Mesenchymal stem cell (in vitro differentiated cells and primary cell): Measurements from ENCODE around the gene TMPRSS12.
A peak's percentile ranks its signal among the peaks of the same experiment; 100 is the strongest.

ENCODE experiments used
- DNase-seq: peaks from one replicate; pipeline ENCODE4 v3.0.0-alpha.2; 2013
- H2AFZ ChIP-seq: one replicate; pipeline ENCODE4 v1.6.1; 2013; ENCODE audit warnings: low read depth, mild to moderate bottlenecking, control low read depth, inconsistent platforms, low read length, moderate library complexity
- H2AK5ac ChIP-seq: 2 replicates; pipeline ENCODE4 v1.6.1; 2013; ENCODE audit warnings: low read length, moderate library complexity, mild to moderate bottlenecking, inconsistent platforms; ENCODE audit not compliant: severe bottlenecking
- H2BK120ac ChIP-seq: one replicate; pipeline ENCODE4 v1.6.1; 2013; ENCODE audit warnings: low read depth, mild to moderate bottlenecking, inconsistent platforms, low read length, moderate library complexity
- H2BK12ac ChIP-seq, 2 experiments: one replicate each; pipeline ENCODE4 v1.6.1; 2013; ENCODE audit warnings: inconsistent platforms in 2 of 2, low read length in 2 of 2, mild to moderate bottlenecking in 2 of 2, moderate library complexity in 2 of 2, control low read depth in 1 of 2
- H2BK15ac ChIP-seq: one replicate; pipeline ENCODE4 v1.6.1; 2013; ENCODE audit warnings: mild to moderate bottlenecking, low read depth, inconsistent platforms; ENCODE audit not compliant: poor library complexity, severe bottlenecking
- H2BK5ac ChIP-seq: 2 replicates; pipeline ENCODE4 v1.6.1; 2013; ENCODE audit warnings: low read depth, mild to moderate bottlenecking, low read length, control low read depth, inconsistent platforms; ENCODE audit not compliant: poor library complexity, severe bottlenecking
- H3K14ac ChIP-seq, 2 experiments: one replicate each; pipeline ENCODE4 v1.6.1; 2013; ENCODE audit warnings: inconsistent platforms in 2 of 2, low read length in 2 of 2, control low read depth in 1 of 2, mild to moderate bottlenecking in 1 of 2, moderate library complexity in 1 of 2
- H3K18ac ChIP-seq, 2 experiments: one replicate each; pipeline ENCODE4 v1.6.1; 2013; ENCODE audit warnings: inconsistent platforms in 2 of 2, low read length in 2 of 2, control low read depth in 1 of 2, low read depth in 1 of 2, mild to moderate bottlenecking in 1 of 2
- H3K23ac ChIP-seq, 2 experiments: one replicate each; pipeline ENCODE4 v1.6.1; 2013; ENCODE audit warnings: inconsistent platforms in 2 of 2, low read length in 2 of 2, mild to moderate bottlenecking in 2 of 2, moderate library complexity in 2 of 2, control low read depth in 1 of 2
- H3K27ac ChIP-seq: 2 replicates; pipeline ENCODE4 v1.5.1; 2013; ENCODE audit warnings: mild to moderate bottlenecking, moderate library complexity, low read length, control low read depth, inconsistent platforms; ENCODE audit not compliant: poor library complexity, severe bottlenecking
- H3K27me3 ChIP-seq, 2 experiments: 2 replicates each; pipeline versions ENCODE4 v1.6.1 to v1.7.0; 2013; ENCODE audit warnings: low read length in 2 of 2, mild to moderate bottlenecking in 2 of 2, moderate library complexity in 2 of 2, control low read depth in 1 of 2, inconsistent platforms in 1 of 2; ENCODE audit not compliant: control insufficient read depth in 1 of 2, insufficient read depth in 1 of 2
- H3K36me3 ChIP-seq, 2 experiments: 2 replicates each; pipeline versions ENCODE4 v1.6.1 to v1.7.0; 2013; ENCODE audit warnings: low read length in 2 of 2, control low read depth in 1 of 2, inconsistent platforms in 1 of 2, low read depth in 1 of 2, mild to moderate bottlenecking in 1 of 2; ENCODE audit not compliant: insufficient read depth in 2 of 2, control insufficient read depth in 1 of 2
- H3K4ac ChIP-seq, 2 experiments: one replicate each; pipeline ENCODE4 v1.6.1; 2013; ENCODE audit warnings: inconsistent platforms in 2 of 2, low read length in 2 of 2, mild to moderate bottlenecking in 2 of 2, moderate library complexity in 2 of 2, control low read depth in 1 of 2, low read depth in 1 of 2
- H3K4me1 ChIP-seq: 2 replicates; pipeline ENCODE4 v1.6.1; 2013; ENCODE audit warnings: low read depth, low read length, control low read depth; ENCODE audit not compliant: control insufficient read depth, insufficient read depth
- H3K4me2 ChIP-seq: 2 replicates; pipeline ENCODE4 v1.6.1; 2013; ENCODE audit warnings: low read length, mild to moderate bottlenecking, inconsistent platforms; ENCODE audit not compliant: poor library complexity, severe bottlenecking
- H3K4me3 ChIP-seq, 2 experiments: 2 replicates each; pipeline versions ENCODE4 v1.5.1 to v1.7.0; 2013; ENCODE audit warnings: low read length in 2 of 2, mild to moderate bottlenecking in 2 of 2, control low read depth in 1 of 2, low read depth in 1 of 2; ENCODE audit not compliant: insufficient read depth in 1 of 2
- H3K79me1 ChIP-seq: replicated peaks from 2 replicates; pipeline ENCODE4 v1.6.1; 2013; ENCODE audit warnings: mild to moderate bottlenecking, control low read depth, low read length, inconsistent platforms; ENCODE audit not compliant: poor library complexity, severe bottlenecking
- H3K9ac ChIP-seq: 2 replicates; pipeline ENCODE4 v1.7.0; 2013; ENCODE audit warnings: mild to moderate bottlenecking, low read length, moderate library complexity
- H3K9me3 ChIP-seq: 2 replicates; pipeline ENCODE4 v1.7.0; 2013; ENCODE audit warnings: mild to moderate bottlenecking, low read length; ENCODE audit not compliant: control insufficient read depth
- H4K8ac ChIP-seq: one replicate; pipeline ENCODE4 v1.6.1; 2013; ENCODE audit warnings: inconsistent platforms, mild to moderate bottlenecking, low read length, moderate library complexity
- H4K91ac ChIP-seq: one replicate; pipeline ENCODE4 v1.6.1; 2013; ENCODE audit warnings: mild to moderate bottlenecking, low read length, inconsistent platforms
- WGBS: methylation state at CpG from one replicate; pipeline ENCODE4 v1.1.7; 2013; ENCODE audit warnings: mixed read lengths; 5-methylcytosine and 5-hydroxymethylcytosine counted together

Gene TMPRSS12

DNA sequence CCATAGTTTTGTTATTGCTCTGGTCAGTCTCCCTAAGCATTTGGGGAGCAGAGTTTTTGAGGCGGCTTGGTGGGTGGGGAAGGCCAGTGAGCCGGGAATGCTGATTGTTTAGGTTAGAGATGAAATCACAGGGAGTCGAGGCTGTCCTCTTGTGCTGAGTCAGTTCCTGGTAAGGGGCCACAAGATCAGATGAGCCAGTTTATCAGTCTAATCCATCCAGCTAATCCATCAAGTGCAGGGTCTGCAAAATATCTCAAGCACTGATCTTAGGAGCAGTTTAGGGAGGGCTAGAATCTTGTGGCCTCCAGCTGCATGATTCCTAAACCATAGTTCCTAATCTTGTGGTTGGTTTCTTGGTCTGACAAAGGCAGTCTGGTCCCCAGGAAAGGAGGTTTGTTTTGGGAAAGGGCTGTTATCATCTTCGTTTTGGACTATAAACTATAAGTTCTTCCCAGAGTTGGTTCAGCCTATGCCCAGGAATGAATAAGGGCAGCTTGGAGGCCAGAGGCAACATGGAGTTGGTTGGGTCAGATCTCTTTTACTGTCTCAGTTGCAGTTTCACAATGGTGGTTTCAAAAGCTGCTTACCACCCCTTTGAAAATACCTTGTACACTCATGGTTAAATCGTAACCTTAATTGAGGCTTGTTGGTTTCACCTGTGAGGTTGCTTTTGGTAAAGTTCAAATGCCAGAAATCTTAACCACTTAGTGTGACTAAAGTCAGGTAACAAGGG lies 76.0 kb downstream of the TMPRSS12 start:
- H3K79me1 ChIP-seq, result no peaks in the 10 kb centered on the region
- DNase-seq, result peak; percentile 43
- no peak overlapping the region for H3K14ac ChIP-seq
- no peak overlapping the region for H2AFZ ChIP-seq
- H2BK120ac ChIP-seq, result peak overlapping the region; percentile 61
- no peak overlapping the region for H2AK5ac ChIP-seq
- no peak overlapping the region for H2BK15ac ChIP-seq
- peaks cover 22% of the 10 kb centered on the region for H3K9me3 ChIP-seq
- H4K8ac ChIP-seq, result peak overlapping the region; percentile 56
- 35% methylated on average over 5 of the region's 5 CpGs for WGBS
- H3K27ac ChIP-seq, result no peak overlapping the region
- H3K4ac ChIP-seq, result peak overlapping the region in 1 of 2 experiments; percentile 78
- H2BK5ac ChIP-seq, result no peak overlapping the region
- H3K9ac ChIP-seq, result no peak overlapping the region
- H4K91ac ChIP-seq, result no peak overlapping the region
- peak overlapping the region; percentile 38 to 54 for H2BK12ac ChIP-seq
- H3K27me3 ChIP-seq, result no peaks in the 10 kb centered on the region
- peak overlapping the region; percentile 6 to 74 for H3K18ac ChIP-seq
- no peak overlapping the region for H3K4me3 ChIP-seq
- no peak overlapping the region for H3K4me2 ChIP-seq
- H3K36me3 ChIP-seq, result no peaks in the 10 kb centered on the region
- H3K23ac ChIP-seq, result no peak overlapping the region
- no peaks in the 10 kb centered on the region for H3K4me1 ChIP-seq

DNA sequence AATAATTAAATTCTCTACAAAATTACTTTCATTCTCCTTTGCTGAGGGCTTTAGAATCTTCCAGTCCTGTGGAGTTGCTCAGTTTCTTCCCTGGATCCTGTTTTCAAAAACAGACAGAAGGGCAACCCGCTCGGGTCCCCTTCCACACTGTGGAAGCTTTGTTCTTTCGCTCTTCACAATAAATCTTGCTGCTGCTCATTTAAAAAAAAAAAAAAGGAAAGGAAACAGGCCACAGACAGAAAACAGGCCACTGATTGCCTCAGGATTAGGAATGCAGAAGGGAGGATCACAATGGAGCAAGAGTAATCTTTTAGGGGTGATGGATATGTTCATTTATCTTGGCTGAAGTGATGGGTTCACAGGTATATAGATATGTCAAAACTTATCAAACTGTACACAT lies 80.1 kb downstream of the TMPRSS12 start:
- H3K9ac ChIP-seq, result peak overlapping the region; percentile 94

DNA sequence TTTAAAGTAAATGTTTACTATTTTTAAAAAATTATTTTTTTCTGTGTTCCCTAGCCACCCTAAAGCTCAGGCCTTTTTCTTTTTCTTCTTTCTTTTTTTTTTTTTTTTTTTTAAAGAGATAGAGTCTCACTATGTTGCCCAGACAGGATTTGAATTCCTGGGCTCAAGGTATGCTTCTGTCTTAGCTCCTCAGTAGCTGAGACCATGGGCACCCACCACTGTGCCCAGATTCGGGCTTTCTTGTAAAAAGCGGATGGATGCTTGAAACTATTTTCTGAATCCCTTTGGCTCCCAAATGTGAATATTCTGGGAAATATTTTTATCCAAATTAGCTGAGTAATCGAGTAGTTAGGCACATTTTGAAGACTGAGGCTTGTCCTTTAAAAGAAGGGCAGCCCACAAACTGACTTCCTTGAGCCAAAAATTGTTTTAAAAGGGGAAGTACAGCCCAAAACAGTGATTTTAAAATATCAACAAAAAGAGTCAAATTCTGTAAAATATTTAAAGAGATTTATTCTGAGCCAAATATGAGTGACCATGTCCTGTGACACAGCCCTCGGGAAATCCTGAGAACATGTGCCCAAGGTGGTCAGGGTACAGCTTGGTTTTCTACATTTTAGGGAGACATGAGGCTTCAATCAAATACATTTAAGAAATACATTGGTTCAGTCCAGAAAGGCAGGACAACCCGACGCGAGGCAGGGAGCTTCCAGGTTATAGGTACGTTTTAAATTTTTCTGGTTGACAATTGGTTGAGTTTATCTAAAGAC lies 80.8 kb downstream of the TMPRSS12 start:
- peak overlapping the region in 1 of 2 experiments; percentile 84 for H3K4me3 ChIP-seq
- H3K9ac ChIP-seq, result peak overlapping the region; percentile 94
- no peak overlapping the region for H2BK15ac ChIP-seq
- no peak overlapping the region for H2BK5ac ChIP-seq
- peak overlapping the region; percentile 52 to 89 for H3K18ac ChIP-seq
- no peak overlapping the region for H4K8ac ChIP-seq
- H2BK120ac ChIP-seq, result peak overlapping the region; percentile 90
- H3K4me1 ChIP-seq, result peaks cover 8% of the 10 kb centered on the region
- DNase-seq, result no peak
- no peaks in the 10 kb centered on the region for H3K27me3 ChIP-seq
- no peaks in the 10 kb centered on the region for H3K36me3 ChIP-seq
- H3K9me3 ChIP-seq, result no peaks in the 10 kb centered on the region
- no peak overlapping the region for H3K23ac ChIP-seq
- no peak overlapping the region for H3K14ac ChIP-seq
- H3K4ac ChIP-seq, result peak overlapping the region in 1 of 2 experiments; percentile 54
- peak overlapping the region; percentile 40 for H3K27ac ChIP-seq
- H2AK5ac ChIP-seq, result no peak overlapping the region
- H3K79me1 ChIP-seq, result no peaks in the 10 kb centered on the region
- H3K4me2 ChIP-seq, result peak overlapping the region; percentile 85
- H4K91ac ChIP-seq, result no peak overlapping the region
- WGBS, result 49% methylated on average over 8 of the region's 8 CpGs
- H2BK12ac ChIP-seq, result peak overlapping the region; percentile 63 to 73
- no peak overlapping the region for H2AFZ ChIP-seq

More for the DNA sequence above, 80.1 kb downstream of the TMPRSS12 start:
- peaks cover 6% of the 10 kb centered on the region for H3K4me1 ChIP-seq
- no peaks in the 10 kb centered on the region for H3K9me3 ChIP-seq
- H3K4me2 ChIP-seq, result no peak overlapping the region
- no peak overlapping the region for H3K14ac ChIP-seq
- H2BK15ac ChIP-seq, result no peak overlapping the region
- no peak overlapping the region for H4K8ac ChIP-seq
- no peak overlapping the region for H3K4ac ChIP-seq
- H3K36me3 ChIP-seq, result no peaks in the 10 kb centered on the region
- 0% methylated on average over 2 of the region's 3 CpGs for WGBS
- H2BK5ac ChIP-seq, result no peak overlapping the region
- no peak overlapping the region for H3K23ac ChIP-seq
- H2BK120ac ChIP-seq, result no peak overlapping the region
- H3K4me3 ChIP-seq, result no peak overlapping the region
- H3K27me3 ChIP-seq, result no peaks in the 10 kb centered on the region
- H2AK5ac ChIP-seq, result no peak overlapping the region
- H3K18ac ChIP-seq, result no peak overlapping the region
- no peak overlapping the region for H2BK12ac ChIP-seq
- H2AFZ ChIP-seq, result no peak overlapping the region
- no peak overlapping the region for H4K91ac ChIP-seq
- H3K79me1 ChIP-seq, result no peaks in the 10 kb centered on the region
- peak; percentile 84 for DNase-seq
- H3K27ac ChIP-seq, result no peak overlapping the region

DNA sequence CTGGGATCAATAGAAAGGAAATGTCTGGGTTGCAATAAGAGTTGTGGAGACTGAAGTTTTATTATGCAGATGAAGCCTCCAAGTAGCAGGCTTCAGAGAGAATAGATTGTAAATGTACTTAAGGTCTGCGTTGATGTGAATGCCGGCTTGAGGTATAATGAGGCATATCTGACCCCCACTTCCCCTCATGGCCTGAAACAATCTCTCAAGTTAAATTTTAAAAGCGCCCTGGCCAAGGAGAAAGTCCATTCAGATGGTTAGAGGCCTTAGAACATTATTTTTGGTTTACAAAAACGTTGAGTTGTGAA lies 81.4 kb downstream of the TMPRSS12 start:
- peak overlapping the region in 1 of 2 experiments; percentile 31 for H2BK12ac ChIP-seq
- no peaks in the 10 kb centered on the region for H3K9me3 ChIP-seq
- no peak overlapping the region for H3K14ac ChIP-seq
- no peak overlapping the region for H4K8ac ChIP-seq
- no peak overlapping the region for H2AK5ac ChIP-seq
- H3K27ac ChIP-seq, result peak overlapping the region; percentile 61
- no peak overlapping the region for H2BK120ac ChIP-seq
- 0% methylated on average over 3 of the region's 4 CpGs for WGBS
- H2AFZ ChIP-seq, result no peak overlapping the region
- H3K4me3 ChIP-seq, result peak overlapping the region in 1 of 2 experiments; percentile 84
- no peak overlapping the region for H3K23ac ChIP-seq
- H3K18ac ChIP-seq, result peak overlapping the region; percentile 78 to 80
- no peaks in the 10 kb centered on the region for H3K36me3 ChIP-seq
- H3K9ac ChIP-seq, result peak overlapping the region; percentile 94
- H2BK15ac ChIP-seq, result no peak overlapping the region
- no peak overlapping the region for H4K91ac ChIP-seq
- H3K4me2 ChIP-seq, result peak overlapping the region; percentile 85
- DNase-seq, result no peak
- H3K4ac ChIP-seq, result peak overlapping the region in 1 of 2 experiments; percentile 86
- peaks cover 8% of the 10 kb centered on the region for H3K4me1 ChIP-seq
- no peaks in the 10 kb centered on the region for H3K27me3 ChIP-seq
- no peak overlapping the region for H2BK5ac ChIP-seq
- H3K79me1 ChIP-seq, result no peaks in the 10 kb centered on the region
